DMS 273 (cell line): ENCODE measurements around the gene GMEB2.
"Not testable (repeated sequence)": the region's sequence is repeated elsewhere in the genome, so short reads cannot be mapped to it uniquely, and the experiment has no call there.

ENCODE experiments used
- DNase-seq: peaks from one replicate; lab custom pipeline; 2025; ENCODE audit not compliant: unreplicated experiment; lab: John Stamatoyannopoulos, UW

GMEB2 gene

GRCh38 chr20:63640086-63640485, 13.2 kb upstream of the GMEB2 start:
- no peak for DNase-seq

GRCh38 chr20:63639093-63639975, 12.4 kb upstream of the GMEB2 start:
- peak; percentile 31 for DNase-seq

GRCh38 chr20:63636752-63637628, 10.1 kb upstream of the GMEB2 start:
- DNase-seq, result peak; percentile 80

GRCh38 chr20:63635431-63636141, 8.7 kb upstream of the GMEB2 start:
- no peak for DNase-seq

GRCh38 chr20:63633732-63634131, 6.8 kb upstream of the GMEB2 start:
- no peak for DNase-seq

GRCh38 chr20:63631426-63631825, 4.5 kb upstream of the GMEB2 start:
- not testable (repeated sequence) for DNase-seq

GRCh38 chr20:63630956-63631355, 4.1 kb upstream of the GMEB2 start:
- DNase-seq, result not testable (repeated sequence)

- peak; percentile 95 for DNase-seq
Measured at GRCh38 chr20:63628246-63628975, 1.5 kb upstream of the GMEB2 start.

GRCh38 chr20:63627751-63628245, 897 bp upstream of the GMEB2 start:
- DNase-seq, result no peak

- DNase-seq, result peak; percentile 98
Measured at GRCh38 chr20:63627129-63627750, 339 bp upstream of the GMEB2 start.

GRCh38 chr20:63625771-63626423, 1.0 kb downstream of the GMEB2 start:
- peak; percentile 41 for DNase-seq

- peak; percentile 24 for DNase-seq
Measured at GRCh38 chr20:63624486-63624885, 2.4 kb downstream of the GMEB2 start.

GRCh38 chr20:63622732-63623131, 4.2 kb downstream of the GMEB2 start:
- no peak for DNase-seq

- no peak for DNase-seq
Measured at GRCh38 chr20:63622096-63622495, 4.8 kb downstream of the GMEB2 start.

- no peak for DNase-seq
Measured at GRCh38 chr20:63620991-63621390, 5.9 kb downstream of the GMEB2 start.

GRCh38 chr20:63619505-63619904, 7.4 kb downstream of the GMEB2 start:
- DNase-seq, result no peak

GRCh38 chr20:63619086-63619485, 7.8 kb downstream of the GMEB2 start:
- no peak for DNase-seq

- no peak for DNase-seq
Measured at GRCh38 chr20:63618291-63618980, 8.5 kb downstream of the GMEB2 start.

GRCh38 chr20:63617876-63618265, 9.0 kb downstream of the GMEB2 start:
- DNase-seq, result no peak
